GM18951 (cell line): ENCODE data around the gene PORCN.
"Not testable (repeated sequence)": the region's sequence is repeated elsewhere in the genome, so short reads cannot be mapped to it uniquely, and the experiment has no call there.

Experiments
- POLR2A ChIP-seq: IDR thresholded peaks from 4 replicates; pipeline ENCODE4 v1.6.1; 2011; ENCODE audit warnings: mild to moderate bottlenecking; ENCODE audit not compliant: insufficient read length, insufficient read depth; ENCODE audit errors: extremely low read depth
- in situ Hi-C: fragments of 300-500 bp; cut with MboI; formaldehyde crosslinking; loops from one replicate; pipeline ENCODE4 v1.12.0; 2022; ENCODE audit warnings: low sequenced_read_pairs, mixed read lengths, inconsistent platforms; ENCODE audit not compliant: unreplicated experiment

PORCN gene

DNA sequence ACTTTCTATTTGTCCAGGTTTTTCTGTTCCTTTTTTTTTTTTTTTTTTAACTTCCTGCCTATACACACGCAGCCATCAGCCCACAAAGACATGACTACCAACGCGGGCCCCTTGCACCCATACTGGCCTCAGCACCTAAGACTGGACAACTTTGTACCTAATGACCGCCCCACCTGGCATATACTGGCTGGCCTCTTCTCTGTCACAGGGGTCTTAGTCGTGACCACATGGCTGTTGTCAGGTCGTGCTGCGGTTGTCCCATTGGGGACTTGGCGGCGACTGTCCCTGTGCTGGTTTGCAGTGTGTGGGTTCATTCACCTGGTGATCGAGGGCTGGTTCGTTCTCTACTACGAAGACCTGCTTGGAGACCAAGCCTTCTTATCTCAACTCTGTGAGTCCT, 14.9 kb downstream of the PORCN start:
- no peak for TF ChIP-seq POLR2A
- in situ Hi-C loops, result no loop called here

DNA sequence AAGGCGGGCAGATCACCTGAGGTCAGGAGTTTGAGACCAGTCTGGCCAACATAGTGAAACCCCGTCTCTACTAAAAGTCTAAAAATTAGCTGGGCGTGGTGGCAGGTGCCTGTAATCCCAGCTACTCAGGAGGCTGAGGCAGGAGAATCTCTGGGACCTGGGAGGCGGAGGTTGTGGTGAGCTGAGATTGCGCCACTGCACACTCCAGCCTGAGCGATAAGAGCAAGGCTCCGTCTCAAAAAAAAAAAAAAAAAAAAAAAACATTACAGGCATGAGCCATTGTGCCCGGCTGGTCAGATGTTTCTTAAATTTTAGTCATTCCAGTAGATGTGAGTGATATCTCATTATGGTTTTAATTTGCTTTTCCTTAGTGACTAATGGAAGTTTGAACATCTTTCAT, 17.1 kb downstream of the PORCN start:
- in situ Hi-C loops, result not testable (repeated sequence)

DNA sequence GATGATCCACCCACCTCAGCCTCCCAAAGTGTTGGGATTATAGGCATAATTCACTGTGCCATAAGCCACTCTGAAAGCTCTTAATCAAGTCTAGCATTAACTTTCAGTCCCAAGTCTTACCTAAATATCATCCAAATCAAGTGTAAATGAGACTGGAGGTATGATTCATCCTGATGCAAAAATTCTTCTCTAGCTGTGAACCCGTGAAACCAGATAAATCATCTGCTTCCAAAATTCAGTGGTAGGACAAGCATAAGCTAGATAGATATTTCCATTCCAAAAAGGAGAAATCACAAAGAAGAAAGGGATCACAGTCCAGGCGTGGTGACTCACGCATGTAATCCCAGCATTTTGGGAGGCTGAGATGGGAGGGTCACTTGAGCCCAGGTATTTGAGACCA, 21.9 kb downstream of the PORCN start:
- in situ Hi-C loops, result no loop called here
- no peak for TF ChIP-seq POLR2A

DNA sequence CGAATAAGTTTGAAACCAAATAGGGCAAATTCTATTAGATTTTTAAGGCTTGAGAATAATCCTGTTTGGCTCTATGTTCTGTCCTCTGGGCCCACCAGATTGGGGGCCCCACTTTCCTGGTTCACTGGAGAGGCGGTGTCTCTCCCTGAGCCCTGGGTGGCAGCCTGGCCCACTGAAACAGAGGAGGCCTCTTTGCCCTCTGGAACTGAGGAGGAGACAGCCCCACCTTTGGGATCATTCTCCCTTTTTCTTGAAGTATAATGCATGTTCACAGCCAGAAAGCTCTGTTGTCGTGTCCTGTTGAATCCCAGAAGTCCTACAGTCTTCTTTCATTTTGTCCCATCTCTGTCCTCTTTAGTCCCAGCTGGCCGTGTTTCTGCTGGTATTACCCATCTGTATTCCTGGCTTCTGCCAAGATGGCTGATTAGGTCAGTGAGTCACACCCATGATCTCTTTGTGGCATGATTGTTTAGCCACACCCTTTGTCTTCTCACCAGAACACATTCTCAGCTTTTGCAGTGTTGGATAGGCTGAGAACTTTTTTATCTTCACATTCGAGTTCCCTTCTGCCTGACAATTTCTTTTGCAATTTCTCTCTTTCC, 22.7 kb downstream of the PORCN start:
- in situ Hi-C loops, result no loop called here
- TF ChIP-seq POLR2A, result no peak

DNA sequence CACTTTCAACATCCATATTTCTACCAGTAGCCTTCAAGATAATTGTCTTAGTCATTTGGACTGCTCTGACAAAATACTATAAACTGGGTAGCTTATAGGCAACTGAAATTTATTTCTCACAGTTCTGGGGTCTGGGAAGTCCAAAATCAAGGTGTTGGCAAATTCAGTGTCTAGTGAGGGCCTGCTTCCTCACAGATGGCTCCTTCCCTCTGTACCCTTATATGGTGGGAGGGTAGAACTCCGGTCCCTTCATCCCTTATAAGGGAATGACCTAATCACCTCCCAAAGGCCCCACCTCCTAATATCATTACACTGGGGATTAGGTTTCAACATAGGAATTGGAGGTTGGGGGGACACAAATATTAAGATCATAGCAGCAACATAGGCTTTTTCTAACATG, 23.4 kb downstream of the PORCN start:
- in situ Hi-C loops, result no loop called here
- TF ChIP-seq POLR2A, result no peak

DNA sequence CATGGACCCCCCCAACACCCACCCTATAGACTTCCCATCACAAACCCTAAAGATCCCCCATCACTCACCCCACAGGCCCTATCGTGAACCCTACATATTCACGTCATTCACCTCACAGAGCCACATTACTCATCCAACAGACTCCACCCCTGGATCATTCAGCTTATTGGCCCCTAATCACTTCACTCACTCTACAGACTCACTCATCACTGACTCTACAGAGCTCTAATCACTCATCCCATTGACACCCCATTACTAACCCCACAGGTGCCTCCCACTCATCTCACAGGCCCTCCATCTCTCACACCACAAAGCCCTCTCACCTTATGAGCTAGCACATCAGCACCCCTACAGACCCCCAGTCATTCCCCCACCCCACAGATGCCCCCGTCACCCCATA, 24.4 kb downstream of the PORCN start:
- in situ Hi-C loops, result no loop called here

DNA sequence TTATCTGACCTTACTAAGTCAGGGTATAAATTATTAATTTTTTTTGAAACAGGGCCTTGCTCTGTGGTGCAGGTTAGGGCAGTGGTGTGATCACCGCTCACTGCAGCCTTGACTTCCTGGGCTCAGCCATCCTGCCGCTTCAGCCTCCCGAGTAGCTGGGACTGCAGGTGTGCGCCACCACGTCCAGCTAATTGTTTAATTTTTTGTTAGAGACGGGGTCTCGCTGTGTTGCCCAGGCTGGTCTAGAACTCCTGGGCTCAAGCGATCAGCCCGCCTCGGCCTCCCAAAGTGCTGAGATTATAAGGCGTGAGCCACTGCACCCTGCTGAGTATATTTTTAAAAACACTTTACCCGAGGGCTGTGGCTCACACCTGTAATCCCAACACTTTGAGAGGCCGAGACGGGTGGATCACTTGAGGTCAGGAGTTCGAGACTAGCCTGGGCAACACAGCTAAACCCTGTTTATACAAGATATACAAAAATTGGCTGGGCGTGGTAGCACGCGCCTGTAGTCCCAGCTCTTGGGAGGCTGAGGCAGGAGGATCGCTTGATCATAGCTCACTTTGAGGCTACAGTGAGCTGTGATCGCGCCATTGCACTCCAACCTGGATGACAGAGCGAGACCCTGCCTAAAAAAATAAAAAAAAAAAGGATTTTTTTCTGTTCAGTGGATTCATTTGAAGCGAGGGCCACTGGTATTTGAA, 30.0 kb downstream of the PORCN start:
- TF ChIP-seq POLR2A, result no peak
- in situ Hi-C loops, result no loop called here

More for the DNA sequence above, 24.4 kb downstream of the PORCN start:
- TF ChIP-seq POLR2A, result no peak

DNA sequence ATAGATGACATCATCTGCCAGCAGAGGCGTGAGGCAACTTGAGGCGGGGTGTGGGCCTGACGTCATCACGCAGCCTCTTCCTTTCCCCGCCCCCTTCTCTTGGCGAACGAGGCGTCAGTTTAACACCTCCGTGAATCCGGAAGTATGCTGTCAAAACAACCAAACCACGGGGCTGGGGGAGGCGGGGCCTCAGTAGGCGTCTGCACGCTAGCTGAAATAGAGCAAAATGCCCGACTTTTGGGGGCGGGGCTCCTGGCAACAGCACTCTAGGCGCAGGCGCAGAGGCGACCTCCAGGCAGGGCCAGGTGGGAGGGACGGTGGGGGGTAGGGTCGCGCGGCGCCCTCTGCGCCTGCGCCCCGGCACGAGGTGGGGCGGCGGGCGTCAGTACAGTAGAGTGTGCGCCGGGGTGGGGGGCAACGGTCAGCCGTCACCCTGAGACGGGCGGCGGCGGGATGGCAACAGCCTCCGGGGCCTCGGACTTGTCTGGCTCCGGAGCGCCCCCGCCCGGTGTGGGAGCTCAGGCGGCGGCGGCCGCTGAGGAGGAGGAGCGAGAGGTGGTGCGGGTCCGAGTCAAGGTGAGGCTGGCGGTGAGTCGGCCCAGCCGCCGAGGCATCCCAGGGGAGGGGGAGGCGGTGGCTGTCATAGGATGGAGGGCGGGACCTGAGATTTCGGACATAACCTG, 30.7 kb downstream of the PORCN start, which contains the start of gene TBC1D25:
Gene TBC1D25, plus strand, starts transcription at position 370 of the 683 bp plus-strand sequence. Its CDS starts 84 bp downstream, at position 454.
- in situ Hi-C loops, result no loop called here
- TF ChIP-seq POLR2A, result peak; percentile 60

DNA sequence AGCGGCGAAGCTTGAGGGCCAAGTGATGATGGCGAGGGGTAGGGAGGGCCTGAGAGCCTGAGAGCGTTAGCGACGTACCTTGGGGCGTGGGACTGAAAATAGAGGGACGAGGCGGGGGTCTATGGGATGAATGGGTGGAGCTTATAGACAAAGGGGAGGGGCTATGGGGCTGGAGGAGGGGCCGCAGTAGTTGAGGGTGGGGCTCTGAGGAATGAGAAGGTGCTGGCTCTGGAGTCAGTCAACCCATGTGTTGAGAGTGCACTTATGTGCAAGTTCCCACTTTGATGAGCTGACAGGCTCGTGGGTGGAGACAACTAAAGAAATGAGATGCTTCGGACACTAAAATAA, 31.2 kb downstream of the PORCN start:
- in situ Hi-C loops, result no loop called here
- TF ChIP-seq POLR2A, result no peak

DNA sequence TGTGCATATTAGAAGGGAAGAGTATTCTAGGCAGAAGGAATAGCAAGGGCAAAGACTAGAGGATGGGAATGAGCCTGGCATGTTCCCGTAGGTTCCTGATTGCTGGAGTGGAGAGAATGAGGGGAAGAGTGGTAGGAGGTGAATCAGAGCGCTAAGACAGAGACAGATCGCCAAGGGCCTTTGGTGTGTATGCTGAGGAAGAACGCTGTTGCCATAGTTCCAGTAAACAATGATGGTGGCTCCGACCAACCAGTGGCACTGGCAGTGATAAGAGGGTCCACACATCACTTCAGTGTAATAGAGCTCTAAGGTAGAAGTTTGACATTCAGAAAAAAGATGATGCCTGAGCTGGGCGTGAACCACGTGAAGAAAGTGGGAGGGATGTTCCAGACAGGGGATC, 31.7 kb downstream of the PORCN start:
- no peak for TF ChIP-seq POLR2A
- in situ Hi-C loops, result no loop called here

DNA sequence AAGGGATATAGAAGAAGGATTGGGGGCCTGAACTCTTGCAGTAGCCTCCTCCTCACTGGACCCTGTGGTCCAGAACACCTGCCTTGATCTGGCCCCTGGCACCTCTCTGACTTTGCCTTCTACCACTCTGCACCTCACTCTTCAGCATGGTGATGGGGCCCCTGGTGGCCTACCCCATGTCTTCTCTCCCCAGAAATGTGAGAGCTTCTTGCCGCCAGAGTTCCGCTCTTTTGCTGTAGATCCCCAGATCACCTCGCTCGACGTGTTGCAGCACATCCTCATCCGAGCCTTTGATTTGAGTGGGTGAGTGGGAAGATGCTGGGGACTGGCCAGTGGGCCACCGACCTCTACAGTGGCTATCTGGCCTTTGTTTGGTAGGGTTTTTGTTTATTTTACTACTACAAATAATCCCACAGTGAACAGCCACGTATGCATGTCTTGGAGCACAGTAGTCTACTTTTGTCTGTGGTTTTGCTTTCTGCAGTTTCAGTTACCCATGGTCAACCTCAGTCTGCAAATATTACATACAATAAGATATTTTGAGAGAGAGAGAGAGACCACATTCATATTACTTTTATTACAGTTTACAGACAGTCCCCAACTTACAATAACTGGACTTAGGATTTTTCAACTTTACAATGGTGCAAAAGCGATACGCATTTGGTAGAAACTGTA, 32.5 kb downstream of the PORCN start:
- in situ Hi-C loops, result no loop called here
- no peak for TF ChIP-seq POLR2A

DNA sequence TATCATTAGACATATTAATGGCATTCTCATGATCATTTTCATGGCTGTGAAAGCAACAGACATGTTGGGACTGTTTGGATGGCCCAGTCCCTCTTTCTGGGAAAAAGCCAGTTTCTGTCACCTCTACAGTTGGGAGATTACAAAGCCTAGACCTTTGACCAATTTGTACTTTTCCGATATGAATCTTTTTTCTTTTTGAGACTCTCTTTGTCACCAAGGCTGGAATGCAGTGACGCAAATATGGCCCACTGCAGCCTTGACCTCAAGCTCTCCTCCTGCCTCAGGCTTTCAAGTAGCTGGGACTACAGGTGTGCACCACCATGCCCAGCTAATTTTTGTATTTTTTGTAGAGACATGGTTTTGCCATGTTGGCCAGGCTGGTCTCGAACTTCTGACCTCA, 40.1 kb downstream of the PORCN start:
- in situ Hi-C loops, result no loop called here
- TF ChIP-seq POLR2A, result no peak

DNA sequence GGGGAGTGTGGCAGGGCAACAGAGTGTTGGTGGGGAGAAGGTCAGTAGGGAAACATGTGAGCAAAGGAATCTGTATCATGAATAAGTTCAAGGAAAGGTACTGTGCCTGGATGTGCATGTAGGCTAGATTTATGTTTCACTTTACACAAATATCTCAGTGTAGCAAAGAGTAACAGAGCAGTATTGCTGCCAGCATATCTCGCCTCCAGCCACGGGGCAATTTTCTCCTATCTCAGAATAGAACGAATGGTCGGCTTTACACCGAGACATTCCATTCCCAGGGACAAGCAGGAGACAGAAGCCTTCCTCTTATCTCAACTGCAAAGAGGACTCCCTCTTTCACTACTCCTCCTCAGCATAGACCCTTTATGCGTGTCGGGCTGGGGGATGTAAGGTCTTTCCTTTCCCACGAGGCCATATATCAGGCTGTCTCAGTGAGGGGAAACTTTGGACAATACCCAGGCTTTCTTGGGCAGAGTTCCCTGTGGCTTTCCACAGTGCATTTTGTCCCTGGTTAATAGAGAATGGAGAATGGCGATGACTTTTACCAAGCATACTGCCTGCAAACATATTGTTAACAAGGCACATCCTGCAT, 47.0 kb downstream of the PORCN start:
- in situ Hi-C loops, result not testable (repeated sequence)

DNA sequence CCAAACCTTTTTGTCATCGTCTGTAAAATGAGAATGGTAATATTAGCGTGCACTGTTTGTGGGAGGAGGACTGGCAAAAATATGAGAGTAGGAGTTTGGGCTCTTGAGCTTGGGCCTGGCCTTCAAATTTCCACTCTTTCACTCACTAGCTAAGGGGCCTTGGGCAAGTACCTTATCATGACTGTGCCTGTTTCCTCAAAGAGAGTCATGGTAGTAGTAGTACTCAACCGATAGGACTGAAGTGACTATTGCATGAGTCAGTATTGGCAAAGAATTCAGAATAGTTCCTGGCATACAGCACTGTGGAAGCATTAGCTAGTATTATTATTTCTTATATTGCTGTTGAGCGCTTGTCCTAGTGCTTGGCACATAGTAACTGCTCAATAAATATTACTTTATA, 49.5 kb downstream of the PORCN start:
- in situ Hi-C loops, result no loop called here
- no peak for TF ChIP-seq POLR2A

DNA sequence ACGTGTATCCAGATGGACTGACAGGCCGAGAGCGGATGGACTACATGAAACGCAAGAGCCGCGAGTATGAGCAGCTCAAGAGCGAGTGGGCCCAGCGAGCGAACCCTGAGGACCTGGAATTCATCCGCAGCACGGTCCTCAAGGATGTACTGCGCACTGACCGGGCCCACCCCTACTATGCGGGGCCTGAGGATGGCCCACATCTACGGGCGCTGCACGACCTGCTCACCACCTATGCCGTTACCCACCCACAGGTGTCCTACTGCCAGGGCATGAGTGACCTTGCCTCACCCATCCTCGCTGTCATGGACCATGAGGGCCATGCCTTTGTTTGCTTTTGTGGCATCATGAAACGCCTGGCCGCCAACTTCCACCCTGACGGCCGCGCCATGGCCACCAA, 50.8 kb downstream of the PORCN start:
- in situ Hi-C loops, result no loop called here
- TF ChIP-seq POLR2A, result no peak
